Ishikawa (cell line): ENCODE results near the gene CD82.

Experiments used
- CEBPB ChIP-seq: IDR thresholded peaks from 2 replicates; pipeline ENCODE4 v1.6.1; 2012
- CREB1 ChIP-seq: IDR thresholded peaks from 2 replicates; pipeline ENCODE4 v1.6.1; 2012; ENCODE audit warnings: low read depth
- RAD21 ChIP-seq: IDR thresholded peaks from 2 replicates; pipeline ENCODE4 v1.6.1; 2012; ENCODE audit warnings: low read depth
- TEAD4 ChIP-seq: IDR thresholded peaks from 2 replicates; pipeline ENCODE4 v1.6.1; 2012
- TF ChIP-seq, protein P1 (sequence below): IDR thresholded peaks from 2 replicates; pipeline ENCODE4 v1.6.1; 2012; ENCODE audit warnings: low read depth, mild to moderate bottlenecking

DNA sequence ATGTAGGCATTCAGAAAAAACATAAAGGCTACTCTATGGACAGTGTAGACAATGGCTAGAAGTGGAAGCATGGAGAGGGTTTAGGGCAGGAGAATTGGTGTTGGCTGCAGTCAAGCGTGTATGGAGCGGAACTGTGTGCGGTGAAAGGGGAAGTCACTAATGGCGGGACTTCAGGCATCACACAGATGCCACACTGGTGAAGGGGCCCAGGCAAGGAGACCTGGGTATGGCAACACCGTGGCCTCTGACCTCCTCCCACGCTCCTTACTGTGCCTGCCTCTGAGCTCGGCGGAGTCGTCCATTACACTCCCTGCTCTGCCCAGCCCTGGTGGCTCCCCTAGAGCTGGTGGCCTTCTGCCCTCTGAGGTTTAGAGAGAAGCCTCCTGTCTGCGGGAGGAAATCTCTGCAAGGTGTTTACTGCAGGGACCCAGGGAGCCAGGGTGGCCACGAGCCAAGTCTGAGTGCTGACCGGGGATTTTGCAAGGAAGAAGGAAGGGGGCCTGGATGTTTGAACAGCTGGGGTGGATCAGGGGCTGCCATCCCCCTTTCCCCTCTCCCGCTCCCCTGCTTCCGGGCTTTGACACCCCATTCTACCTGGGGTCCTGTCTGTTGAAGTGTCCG is 86.2 kb downstream of the CD82 start:
- no peak for TF ChIP-seq TEAD4
- TF ChIP-seq RAD21, result no peak
- TF ChIP-seq CREB1, result no peak
- TF ChIP-seq, protein P1, sequence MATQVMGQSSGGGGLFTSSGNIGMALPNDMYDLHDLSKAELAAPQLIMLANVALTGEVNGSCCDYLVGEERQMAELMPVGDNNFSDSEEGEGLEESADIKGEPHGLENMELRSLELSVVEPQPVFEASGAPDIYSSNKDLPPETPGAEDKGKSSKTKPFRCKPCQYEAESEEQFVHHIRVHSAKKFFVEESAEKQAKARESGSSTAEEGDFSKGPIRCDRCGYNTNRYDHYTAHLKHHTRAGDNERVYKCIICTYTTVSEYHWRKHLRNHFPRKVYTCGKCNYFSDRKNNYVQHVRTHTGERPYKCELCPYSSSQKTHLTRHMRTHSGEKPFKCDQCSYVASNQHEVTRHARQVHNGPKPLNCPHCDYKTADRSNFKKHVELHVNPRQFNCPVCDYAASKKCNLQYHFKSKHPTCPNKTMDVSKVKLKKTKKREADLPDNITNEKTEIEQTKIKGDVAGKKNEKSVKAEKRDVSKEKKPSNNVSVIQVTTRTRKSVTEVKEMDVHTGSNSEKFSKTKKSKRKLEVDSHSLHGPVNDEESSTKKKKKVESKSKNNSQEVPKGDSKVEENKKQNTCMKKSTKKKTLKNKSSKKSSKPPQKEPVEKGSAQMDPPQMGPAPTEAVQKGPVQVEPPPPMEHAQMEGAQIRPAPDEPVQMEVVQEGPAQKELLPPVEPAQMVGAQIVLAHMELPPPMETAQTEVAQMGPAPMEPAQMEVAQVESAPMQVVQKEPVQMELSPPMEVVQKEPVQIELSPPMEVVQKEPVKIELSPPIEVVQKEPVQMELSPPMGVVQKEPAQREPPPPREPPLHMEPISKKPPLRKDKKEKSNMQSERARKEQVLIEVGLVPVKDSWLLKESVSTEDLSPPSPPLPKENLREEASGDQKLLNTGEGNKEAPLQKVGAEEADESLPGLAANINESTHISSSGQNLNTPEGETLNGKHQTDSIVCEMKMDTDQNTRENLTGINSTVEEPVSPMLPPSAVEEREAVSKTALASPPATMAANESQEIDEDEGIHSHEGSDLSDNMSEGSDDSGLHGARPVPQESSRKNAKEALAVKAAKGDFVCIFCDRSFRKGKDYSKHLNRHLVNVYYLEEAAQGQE, result no peak
- TF ChIP-seq CEBPB, result no peak
